Lower leg skin (tissue), 3 donors: ENCODE results near the gene ENC1.

ENCODE experiments used
- CTCF ChIP-seq, 3 donors: fragments of 450-650 bp; IDR thresholded peaks; one replicate each; pipeline ENCODE4 v1.5.1; 2016; ENCODE audit warnings: antibody characterized with exemption in 3 of 3, mild to moderate bottlenecking in 3 of 3, moderate library complexity in 2 of 3
- POLR2A ChIP-seq, 2 donors: fragments of 450-650 bp; IDR thresholded peaks; one replicate each; pipeline ENCODE4 v1.6.1; 2016 to 2017; ENCODE audit warnings: antibody characterized with exemption in 2 of 2, mild to moderate bottlenecking in 1 of 2, moderate library complexity in 1 of 2

- TF ChIP-seq POLR2A (IDR thresholded peaks at IDR 0.05) (no peak), CTCF (IDR thresholded peaks at IDR 0.05) (no peak)
These were observed 34.8 kb downstream of the ENC1 start for GRCh38 chr5:74605759-74606158.
